BE2C (cell line): ENCODE results near the gene ATF5.

Experiments used
- DNase-seq: peaks from one replicate; pipeline ENCODE4 v3.0.0-alpha.2; 2020
- H3K27me3 ChIP-seq: fragments of 250-450 bp; sonication (Bioruptor Pico); 2 replicates; pipeline ENCODE4 v1.5.1; 2020; ENCODE audit warnings: mild to moderate bottlenecking
- H3K36me3 ChIP-seq: fragments of 250-450 bp; sonication (Bioruptor Pico); 2 replicates; pipeline ENCODE4 v1.5.1; 2020; ENCODE audit warnings: mild to moderate bottlenecking
- H3K4me1 ChIP-seq: fragments of 250-450 bp; sonication (Bioruptor Pico); 2 replicates; pipeline ENCODE4 v1.5.1; 2020
- H3K4me3 ChIP-seq: 2 replicates; pipeline ENCODE4 v1.5.1; 2011; ENCODE audit warnings: low read depth, low read length
- H3K9me3 ChIP-seq: fragments of 250-450 bp; sonication (Bioruptor Pico); 2 replicates; pipeline ENCODE4 v1.5.1; 2020
- CTCF ChIP-seq: IDR thresholded peaks from 2 replicates; pipeline ENCODE4 v1.5.1; 2012; ENCODE audit warnings: mild to moderate bottlenecking, low read depth, low read length

ATF5 gene

GRCh38 chr19:49976496-49976895, 47.5 kb downstream of the ATF5 start:
- Histone ChIP-seq H3K36me3 (no peaks in the 10 kb centered on the region), H3K27me3 (no peaks in the 10 kb centered on the region; the same call in 1 of the 2 replicates), H3K4me1 (no peaks in the 10 kb centered on the region), H3K4me3 (no peak overlapping the region), H3K9me3 (no peaks in the 10 kb centered on the region)
- no peak for TF ChIP-seq CTCF
- DNase-seq = no peak

GRCh38 chr19:49977076-49977475, 48.1 kb downstream of the ATF5 start:
- Histone ChIP-seq H3K36me3 (no peaks in the 10 kb centered on the region), H3K4me3 (no peak overlapping the region), H3K4me1 (no peaks in the 10 kb centered on the region), H3K9me3 (no peaks in the 10 kb centered on the region), H3K27me3 (no peaks in the 10 kb centered on the region; the same call in 1 of the 2 replicates)
- DNase-seq = no peak
- no peak for TF ChIP-seq CTCF

- Histone ChIP-seq H3K27me3 (no peaks in the 10 kb centered on the region; the same call in 1 of the 2 replicates), H3K4me3 (no peak overlapping the region), H3K36me3 (no peaks in the 10 kb centered on the region), H3K9me3 (no peaks in the 10 kb centered on the region), H3K4me1 (no peaks in the 10 kb centered on the region)
- no peak for DNase-seq
- no peak for TF ChIP-seq CTCF
These were observed 48.9 kb downstream of the ATF5 start for GRCh38 chr19:49977881-49978280.

- no peak for DNase-seq
- H3K4me3 ChIP-seq = no peak overlapping the region
- no peaks in the 10 kb centered on the region for H3K9me3 ChIP-seq
- no peaks in the 10 kb centered on the region; the same call in 1 of the 2 replicates for H3K27me3 ChIP-seq
- H3K36me3 ChIP-seq = no peaks in the 10 kb centered on the region
- H3K4me1 ChIP-seq = no peaks in the 10 kb centered on the region
- TF ChIP-seq CTCF = no peak
These were observed 49.3 kb downstream of the ATF5 start for GRCh38 chr19:49978324-49978723.

- no peaks in the 10 kb centered on the region for H3K4me1 ChIP-seq
- no peak for DNase-seq
- H3K27me3 ChIP-seq = no peaks in the 10 kb centered on the region
- no peaks in the 10 kb centered on the region for H3K36me3 ChIP-seq
- H3K4me3 ChIP-seq = no peak overlapping the region
- no peaks in the 10 kb centered on the region for H3K9me3 ChIP-seq
- no peak for TF ChIP-seq CTCF
These were observed 52.9 kb downstream of the ATF5 start for GRCh38 chr19:49981603-49982593.
